ENCODE results near the gene PSAT1. TPM values are rescaled to one million over a fixed set of nuclear protein-coding genes. Genes with fewer than 3 reads are reported as not detected.
A peak's percentile ranks its signal among the peaks of the same experiment; 100 is the strongest.

PSAT1 gene
- total and polyA plus RNA-seq, 9 donors = 0.83 to 153 (median 7.1) TPM

DNA sequence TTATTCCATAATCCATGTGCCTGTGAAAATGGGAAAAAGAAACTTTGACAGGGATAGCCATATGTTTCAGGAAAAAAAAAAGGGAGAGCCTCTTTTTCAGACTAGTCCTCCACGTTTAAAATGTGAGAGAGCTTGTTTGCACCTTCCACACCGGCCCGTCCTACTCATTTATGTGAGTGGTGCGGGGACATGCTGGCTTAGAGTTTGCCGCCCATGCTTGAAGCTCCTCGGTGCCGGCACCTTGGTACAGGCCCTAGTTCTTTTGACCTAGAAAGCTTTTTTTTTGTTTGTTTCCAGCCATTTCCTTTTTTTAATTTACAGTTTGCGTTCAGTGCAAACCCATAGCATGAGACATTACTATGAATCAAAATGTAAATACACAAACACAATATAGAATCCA, 27.8 kb downstream of the PSAT1 start:
- WGBS, 3 donors = 94 to 96% (median 94%) methylated on average over 8 of the region's 8 CpGs
- TF ChIP-seq EP300 (IDR thresholded peaks at IDR 0.05) (no peak), POLR2A (IDR thresholded peaks at IDR 0.05) (no peak)
- TF ChIP-seq, protein P1, sequence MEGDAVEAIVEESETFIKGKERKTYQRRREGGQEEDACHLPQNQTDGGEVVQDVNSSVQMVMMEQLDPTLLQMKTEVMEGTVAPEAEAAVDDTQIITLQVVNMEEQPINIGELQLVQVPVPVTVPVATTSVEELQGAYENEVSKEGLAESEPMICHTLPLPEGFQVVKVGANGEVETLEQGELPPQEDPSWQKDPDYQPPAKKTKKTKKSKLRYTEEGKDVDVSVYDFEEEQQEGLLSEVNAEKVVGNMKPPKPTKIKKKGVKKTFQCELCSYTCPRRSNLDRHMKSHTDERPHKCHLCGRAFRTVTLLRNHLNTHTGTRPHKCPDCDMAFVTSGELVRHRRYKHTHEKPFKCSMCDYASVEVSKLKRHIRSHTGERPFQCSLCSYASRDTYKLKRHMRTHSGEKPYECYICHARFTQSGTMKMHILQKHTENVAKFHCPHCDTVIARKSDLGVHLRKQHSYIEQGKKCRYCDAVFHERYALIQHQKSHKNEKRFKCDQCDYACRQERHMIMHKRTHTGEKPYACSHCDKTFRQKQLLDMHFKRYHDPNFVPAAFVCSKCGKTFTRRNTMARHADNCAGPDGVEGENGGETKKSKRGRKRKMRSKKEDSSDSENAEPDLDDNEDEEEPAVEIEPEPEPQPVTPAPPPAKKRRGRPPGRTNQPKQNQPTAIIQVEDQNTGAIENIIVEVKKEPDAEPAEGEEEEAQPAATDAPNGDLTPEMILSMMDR (IDR thresholded peaks at IDR 0.05) = no peak
- intact Hi-C loops (cut with DNase I) = no loop called here
- H3K4me1 ChIP-seq (ENCODE audit: insufficient read depth) = peaks cover 1% of the 10 kb centered on the region
- no peak overlapping the region for H3K27ac ChIP-seq
- no peak for DNase-seq
- no peaks in the 10 kb centered on the region for H3K9me3 ChIP-seq
- H3K4me3 ChIP-seq = no peak overlapping the region
- H3K27me3 ChIP-seq = no peaks in the 10 kb centered on the region
- no peaks in the 10 kb centered on the region for H3K36me3 ChIP-seq

DNA sequence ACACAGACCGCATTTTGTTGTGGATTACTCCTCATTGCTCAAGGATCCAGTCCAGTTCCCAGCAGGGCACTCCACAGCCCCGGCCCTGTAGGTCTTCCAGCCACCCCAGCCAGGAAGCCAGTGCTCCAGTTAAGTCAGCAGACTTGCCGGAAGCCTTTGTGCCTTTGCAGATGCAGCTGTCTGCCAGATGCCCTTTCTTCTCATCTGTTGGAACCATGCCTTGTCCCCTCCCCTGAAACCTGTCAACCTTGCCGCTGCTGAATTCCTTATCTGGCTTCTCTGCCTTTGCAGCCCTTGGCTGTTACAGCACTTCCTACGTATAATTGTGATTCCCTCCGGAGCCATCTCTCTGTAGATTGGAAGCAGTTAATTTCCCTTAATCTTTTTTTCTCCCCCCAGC, 28.4 kb downstream of the PSAT1 start:
- no peaks in the 10 kb centered on the region for H3K27me3 ChIP-seq
- H3K4me3 ChIP-seq = no peak overlapping the region
- DNase-seq = peak; percentile 22 to 62 (median 44)
- intact Hi-C loops (cut with DNase I) = no loop called here
- H3K36me3 ChIP-seq = no peaks in the 10 kb centered on the region
- H3K9me3 ChIP-seq = no peaks in the 10 kb centered on the region
- TF ChIP-seq, protein P1 (IDR thresholded peaks at IDR 0.05) = no peak
- 6 to 8% (median 8%) methylated on average over 6 of the region's 6 CpGs for WGBS, 3 donors
- H3K4me1 ChIP-seq (ENCODE audit: insufficient read depth) = peaks cover 1% of the 10 kb centered on the region
- H3K27ac ChIP-seq = no peak overlapping the region

DNA sequence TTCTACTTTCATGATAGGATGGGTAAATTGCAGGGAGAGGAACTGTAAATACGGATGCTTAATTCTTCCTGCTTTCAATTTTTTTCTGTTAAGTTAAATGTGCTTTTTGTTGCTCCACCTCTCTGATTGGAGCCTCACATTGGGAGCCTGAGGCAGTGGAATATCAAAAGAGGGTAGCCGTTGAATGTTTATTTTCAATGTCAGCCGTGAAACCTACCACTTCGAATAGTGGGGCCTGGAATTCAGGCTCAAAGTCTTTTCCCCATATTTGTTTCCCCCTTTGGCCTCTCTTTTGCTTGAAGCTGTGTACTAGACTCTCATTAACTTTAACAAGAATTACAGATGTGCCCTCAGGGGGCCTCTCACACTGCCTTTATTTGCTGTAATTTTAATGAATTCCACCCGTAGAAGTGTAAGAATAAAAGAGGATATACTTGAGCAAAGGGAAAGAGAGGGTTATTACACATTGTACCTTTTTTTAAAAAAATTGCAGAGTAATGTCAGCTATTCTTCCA, 29.0 kb downstream of the PSAT1 start:
- peaks cover 1% of the 10 kb centered on the region for H3K4me1 ChIP-seq (ENCODE audit: insufficient read depth)
- no peaks in the 10 kb centered on the region for H3K36me3 ChIP-seq
- H3K27me3 ChIP-seq = no peaks in the 10 kb centered on the region
- 48 to 56% (median 54%) methylated on average over 5 of the region's 5 CpGs for WGBS, 3 donors
- H3K27ac ChIP-seq = no peak overlapping the region
- intact Hi-C loops (cut with DNase I) = no loop called here
- DNase-seq = no peak
- no peaks in the 10 kb centered on the region for H3K9me3 ChIP-seq
- no peak overlapping the region for H3K4me3 ChIP-seq
- TF ChIP-seq EP300 (IDR thresholded peaks at IDR 0.05) (no peak), POLR2A (IDR thresholded peaks at IDR 0.05) (no peak)
- TF ChIP-seq, protein P1 (IDR thresholded peaks at IDR 0.05) = no peak

DNA sequence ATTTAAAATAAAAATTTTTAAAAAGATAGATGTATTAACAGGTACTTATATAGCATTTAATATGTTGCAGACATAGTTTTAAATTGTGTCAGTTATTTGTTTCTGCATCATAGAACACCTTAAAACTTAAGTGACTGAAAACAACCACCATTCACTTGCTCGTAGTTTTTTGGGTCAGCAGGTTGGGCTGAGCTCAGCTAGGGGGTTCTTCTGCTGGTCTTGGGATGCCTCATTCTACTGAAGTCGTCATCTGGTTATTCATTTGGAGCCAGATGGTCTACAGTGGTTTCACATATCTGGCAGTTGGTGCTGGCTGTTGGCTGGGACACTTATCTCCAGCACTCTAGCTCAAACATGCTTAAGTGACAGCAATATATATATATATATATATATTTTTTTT, 29.6 kb downstream of the PSAT1 start:
- Histone ChIP-seq H3K9me3 (no peaks in the 10 kb centered on the region), H3K27ac (no peak overlapping the region), H3K27me3 (no peaks in the 10 kb centered on the region), H3K4me3 (no peak overlapping the region), H3K4me1 (ENCODE audit: insufficient read depth) (peaks cover 1% of the 10 kb centered on the region), H3K36me3 (no peaks in the 10 kb centered on the region)
- DNase-seq = no peak
- intact Hi-C loops (cut with DNase I) = no loop called here
- WGBS, 3 donors = 91 to 98% (median 94%) methylated on average over 2 of the region's 2 CpGs
- TF ChIP-seq POLR2A (IDR thresholded peaks at IDR 0.05) = no peak
- TF ChIP-seq, protein P1 (IDR thresholded peaks at IDR 0.05) = no peak
- no peak for TF ChIP-seq EP300 (IDR thresholded peaks at IDR 0.05)
